ENCODE results near the gene MED15. TPM values are rescaled to one million over a fixed set of nuclear protein-coding genes. Genes with fewer than 3 reads are reported as not detected.

MED15 gene
- total and polyA plus RNA-seq, 10 of the 15 experiments (the other 5 are each of a cell fraction or from before 2014, with no cell fraction given) = 1.4 to 75.2 (median 26.9) TPM

- BruUV-seq (replicated peaks) = no TSS peak
- H3K36me3 ChIP-seq (ENCODE audit: control insufficient read depth in 2 of 2, insufficient read depth in 2 of 2, low read length in 1 of 2) = no peaks in the 10 kb centered on the region
- no peak for TF ChIP-seq ZNF24 (IDR thresholded peaks at IDR 0.05)
- no peak for TF ChIP-seq RAD21 (IDR thresholded peaks at IDR 0.05; ENCODE audit: insufficient read depth, low read depth, low read length)
- no peak for TF ChIP-seq CEBPB (IDR thresholded peaks at IDR 0.05; ENCODE audit: borderline replicate concordance in 1 of 2, low read depth in 2 of 2, low read length in 2 of 2)
- TF ChIP-seq STAT3 (IDR thresholded peaks at IDR 0.05; ENCODE audit: low read depth, low read length) = no peak
- no peak for TF ChIP-seq POLR2AphosphoS2 (IDR thresholded peaks at IDR 0.05; ENCODE audit: low read depth, low read length)
- no peak overlapping the region for H3K4me3 ChIP-seq
- H3K9ac ChIP-seq (ENCODE audit: control insufficient read depth, insufficient read depth, low read length) = no peak overlapping the region
- no peaks in the 10 kb centered on the region for H3K79me2 ChIP-seq (ENCODE audit: control insufficient read depth, insufficient read depth, low read length)
- ChIA-PET POLR2A (no interaction called here), SMC1A (ENCODE audit: uncharacterized antibody, unreplicated experiment) (no interaction called here), CTCF (no interaction called here), RAD21 (ENCODE audit: unreplicated experiment) (no interaction called here)
- no peaks in the 10 kb centered on the region for H4K20me1 ChIP-seq (ENCODE audit: control insufficient read depth, insufficient read depth)
- peaks cover 16% of the 10 kb centered on the region for H3K4me1 ChIP-seq (ENCODE audit: control insufficient read depth, insufficient read depth, low read length)
- H3K9me3 ChIP-seq (replicated peaks; ENCODE audit: control insufficient read depth, insufficient read depth, low read length) = no peaks in the 10 kb centered on the region
- H3K27ac ChIP-seq (ENCODE audit: control insufficient read depth, insufficient read depth) = no peak overlapping the region
- intact Hi-C loops (cut with micrococcal nuclease; ENCODE audit: unreplicated experiment) (no loop called here), in situ Hi-C loops (cut with MboI) (no loop called here)
- H3K4me2 ChIP-seq (ENCODE audit: control insufficient read depth, insufficient read depth) = no peak overlapping the region
- FAIRE-seq (no peak), DNase-seq (ENCODE audit: low read depth, low spot score) (no peak), ATAC-seq (no peak)
- 67% methylated on average over 10 of the region's 10 CpGs for WGBS (ENCODE audit: insufficient coverage, insufficient replicate concordance, low lambda C conversion rate, missing lambda C conversion rate)
- H2AFZ ChIP-seq (ENCODE audit: control insufficient read depth, low read depth, low read length) = no peak overlapping the region
- H3K27me3 ChIP-seq (replicated peaks in 1 of 2; ENCODE audit: control insufficient read depth in 2 of 2, insufficient read depth in 2 of 2, low read length in 1 of 2) = no peaks in the 10 kb centered on the region
Observed at GRCh38 chr22:20611418-20611817, 104.0 kb downstream of the MED15 start.

GRCh38 chr22:20613301-20613700 lies 105.9 kb downstream of the MED15 start:
- in situ Hi-C loops (cut with MboI) = no loop called here
- FAIRE-seq (no peak), DNase-seq (ENCODE audit: low read depth, low spot score) (no peak), ATAC-seq (no peak)
- Histone ChIP-seq H3K4me1 (ENCODE audit: control insufficient read depth, insufficient read depth, low read length) (peaks cover 3% of the 10 kb centered on the region; the same call in 1 of the 2 replicates), H3K9me3 (replicated peaks; ENCODE audit: control insufficient read depth, insufficient read depth, low read length) (no peaks in the 10 kb centered on the region), H2AFZ (ENCODE audit: control insufficient read depth, low read depth, low read length) (no peak overlapping the region), H3K4me3 (no peak overlapping the region), H3K4me2 (ENCODE audit: control insufficient read depth, insufficient read depth) (no peak overlapping the region), H3K27ac (ENCODE audit: control insufficient read depth, insufficient read depth) (no peak overlapping the region), H4K20me1 (ENCODE audit: control insufficient read depth, insufficient read depth) (no peaks in the 10 kb centered on the region), H3K27me3 (replicated peaks in 1 of 2; ENCODE audit: control insufficient read depth in 2 of 2, insufficient read depth in 2 of 2, low read length in 1 of 2) (no peaks in the 10 kb centered on the region), H3K36me3 (ENCODE audit: control insufficient read depth in 2 of 2, insufficient read depth in 2 of 2, low read length in 1 of 2) (no peaks in the 10 kb centered on the region), H3K9ac (ENCODE audit: control insufficient read depth, insufficient read depth, low read length) (no peak overlapping the region), H3K79me2 (ENCODE audit: control insufficient read depth, insufficient read depth, low read length) (no peaks in the 10 kb centered on the region)
- intact Hi-C loops (cut with micrococcal nuclease; ENCODE audit: unreplicated experiment) = no loop called here
- 67% methylated on average over 6 of the region's 6 CpGs for WGBS (ENCODE audit: insufficient coverage, insufficient replicate concordance, low lambda C conversion rate, missing lambda C conversion rate)
- RAD21 ChIA-PET (ENCODE audit: unreplicated experiment) = no interaction called here
- SMC1A ChIA-PET (ENCODE audit: uncharacterized antibody, unreplicated experiment) = no interaction called here
- POLR2A ChIA-PET = no interaction called here
- no TSS peak for BruUV-seq (replicated peaks)
- CTCF ChIA-PET = no interaction called here
- TF ChIP-seq ATF7 (IDR thresholded peaks at IDR 0.05; ENCODE audit: low read depth) = no peak
- TF ChIP-seq SREBF2 (IDR thresholded peaks at IDR 0.05; ENCODE audit: low read length) = no peak
- no peak for TF ChIP-seq ZBTB33 (IDR thresholded peaks at IDR 0.05)
- no peak for TF ChIP-seq ZNF384 (IDR thresholded peaks at IDR 0.05; ENCODE audit: borderline replicate concordance, low read depth, low read length)
- TF ChIP-seq MEF2B (IDR thresholded peaks at IDR 0.05; ENCODE audit: partially characterized antibody, poor library complexity, severe bottlenecking) = no peak
- TF ChIP-seq ZBTB11 (CRISPR knock-in tag; IDR thresholded peaks at IDR 0.05) = no peak
- no peak for TF ChIP-seq RB1 (IDR thresholded peaks at IDR 0.05; ENCODE audit: borderline replicate concordance)
- no peak for TF ChIP-seq ZBED1 (IDR thresholded peaks at IDR 0.05; ENCODE audit: borderline replicate concordance)
- TF ChIP-seq TCF12 (IDR thresholded peaks at IDR 0.05; ENCODE audit: low read depth, low read length) = no peak
- TF ChIP-seq CHD1 (IDR thresholded peaks at IDR 0.05; ENCODE audit: low read depth, low read length) = no peak

Measured in GM12878 (cell line).